Glutamatergic neuron (in vitro differentiated cells): ENCODE measurements around the gene EIF3K. TPM values are rescaled to one million over a fixed set of nuclear protein-coding genes. Genes with fewer than 3 reads are reported as not detected.

Experiments used
- DNase-seq: peaks from one replicate; pipeline ENCODE4 v3.0.0; 2022
- H3K27ac Mint-ChIP-seq: one replicate; pipeline ENCODE4 v1.8.0; 2020; ENCODE audit warnings: mild to moderate bottlenecking, mixed read lengths, inconsistent platforms; ENCODE audit not compliant: unreplicated experiment
- H3K27me3 Mint-ChIP-seq: one replicate; pipeline ENCODE4 v1.8.0; 2020; ENCODE audit warnings: mild to moderate bottlenecking, moderate library complexity, mixed read lengths, inconsistent platforms; ENCODE audit not compliant: unreplicated experiment
- H3K36me3 Mint-ChIP-seq: one replicate; pipeline ENCODE4 v1.8.0; 2020; ENCODE audit warnings: mild to moderate bottlenecking, mixed read lengths, inconsistent platforms; ENCODE audit not compliant: unreplicated experiment
- H3K4me1 Mint-ChIP-seq: one replicate; pipeline ENCODE4 v1.8.0; 2020; ENCODE audit warnings: mild to moderate bottlenecking, low read depth, mixed read lengths, inconsistent platforms; ENCODE audit not compliant: unreplicated experiment
- H3K4me3 Mint-ChIP-seq: one replicate; pipeline ENCODE4 v1.8.0; 2020; ENCODE audit warnings: mild to moderate bottlenecking, mixed read lengths, inconsistent platforms; ENCODE audit not compliant: unreplicated experiment
- H3K9me3 Mint-ChIP-seq: one replicate; pipeline ENCODE4 v1.8.0; 2020; ENCODE audit warnings: mild to moderate bottlenecking, moderate library complexity, mixed read lengths, inconsistent platforms; ENCODE audit not compliant: unreplicated experiment
- CTCF ChIP-seq: fragments of 200-600 bp; sonication (generic); IDR thresholded peaks from one replicate; pipeline ENCODE4 v1.5.0; 2021; ENCODE audit not compliant: partially characterized antibody, unreplicated experiment
- total RNA-seq: library from RNA; stranded (reverse); fragmentation: NEBNext Ultra II Directional; extraction: Animal tissue kit (Norgen Biotek cat#: 25700); gene quantifications from one replicate; pipeline ENCODE4 v1.2.1, GENCODE V29; 2021; ENCODE audit not compliant: unreplicated experiment

Gene EIF3K
- total RNA-seq, 1 donor from 2014 or later = 247 TPM

- Mint-ChIP-seq H3K4me3 (no peak overlapping the region), H3K27ac (peak overlapping the region; percentile 16), H3K4me1 (peaks cover 64% of the 10 kb centered on the region), H3K36me3 (no peaks in the 10 kb centered on the region), H3K9me3 (peaks cover 15% of the 10 kb centered on the region), H3K27me3 (peaks cover 14% of the 10 kb centered on the region)
- no peak for DNase-seq
- TF ChIP-seq CTCF = no peak
Observed at GRCh38 chr19:38670921-38671398, 52.0 kb downstream of the EIF3K start.

GRCh38 chr19:38671654-38672053 is 52.7 kb downstream of the EIF3K start:
- H3K36me3 Mint-ChIP-seq = no peaks in the 10 kb centered on the region
- H3K4me1 Mint-ChIP-seq = peaks cover 61% of the 10 kb centered on the region
- peaks cover 15% of the 10 kb centered on the region for H3K9me3 Mint-ChIP-seq
- H3K4me3 Mint-ChIP-seq = no peak overlapping the region
- no peak for DNase-seq
- H3K27ac Mint-ChIP-seq = peak overlapping the region; percentile 74
- peaks cover 12% of the 10 kb centered on the region for H3K27me3 Mint-ChIP-seq
- TF ChIP-seq CTCF = no peak

GRCh38 chr19:38673030-38673429 is 54.0 kb downstream of the EIF3K start:
- DNase-seq = no peak
- Mint-ChIP-seq H3K9me3 (peaks cover 11% of the 10 kb centered on the region), H3K36me3 (no peaks in the 10 kb centered on the region), H3K4me1 (peaks cover 55% of the 10 kb centered on the region), H3K4me3 (no peak overlapping the region), H3K27me3 (peaks cover 9% of the 10 kb centered on the region), H3K27ac (no peak overlapping the region)
- no peak for TF ChIP-seq CTCF

DNA sequence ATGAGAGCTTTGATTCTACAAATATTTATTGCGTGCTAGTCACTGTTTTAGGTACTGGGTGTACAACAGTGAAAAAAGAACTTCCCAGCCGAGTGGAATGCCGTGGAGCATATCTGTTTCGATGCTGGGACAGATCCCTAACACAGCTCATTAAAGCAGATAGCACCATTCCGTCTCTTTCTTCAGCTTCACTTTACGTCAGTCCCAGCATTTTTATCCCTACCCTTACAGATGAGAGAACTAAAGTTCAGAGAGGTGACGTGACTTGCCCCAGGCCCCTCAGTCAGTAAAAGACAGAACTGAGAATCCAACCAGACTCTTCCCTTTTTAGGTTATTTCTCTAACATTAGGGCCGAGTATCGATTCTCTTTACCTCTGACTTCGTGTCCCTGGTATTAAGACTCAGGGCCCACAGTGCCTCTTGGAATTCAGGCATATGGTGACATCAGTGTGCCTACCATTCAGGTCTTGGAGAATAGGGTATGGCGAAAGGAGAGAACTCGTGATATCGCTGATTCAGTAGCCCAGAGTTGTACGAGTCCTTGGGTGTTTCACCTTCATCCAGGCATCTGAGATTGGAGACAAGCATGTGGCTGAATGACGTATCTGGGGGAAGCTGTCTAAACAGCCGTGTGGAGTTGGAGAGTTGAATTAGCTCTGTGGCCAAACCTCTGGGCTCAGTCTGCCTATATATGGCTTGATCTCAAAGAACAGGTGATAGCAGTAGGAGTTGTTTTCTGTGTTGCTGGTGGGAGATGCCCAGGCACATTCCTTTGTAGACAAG is 55.6 kb downstream of the EIF3K start:
- H3K4me1 Mint-ChIP-seq = peaks cover 61% of the 10 kb centered on the region
- peak overlapping the region; percentile 47 for H3K4me3 Mint-ChIP-seq
- TF ChIP-seq CTCF = no peak
- H3K27ac Mint-ChIP-seq = peak overlapping the region; percentile 81
- no peak for DNase-seq
- peaks cover 9% of the 10 kb centered on the region for H3K27me3 Mint-ChIP-seq
- H3K36me3 Mint-ChIP-seq = no peaks in the 10 kb centered on the region
- H3K9me3 Mint-ChIP-seq = peaks cover 8% of the 10 kb centered on the region

GRCh38 chr19:38675611-38676010 is 56.6 kb downstream of the EIF3K start:
- H3K4me3 Mint-ChIP-seq = no peak overlapping the region
- H3K27ac Mint-ChIP-seq = no peak overlapping the region
- peaks cover 58% of the 10 kb centered on the region for H3K4me1 Mint-ChIP-seq
- peaks cover 9% of the 10 kb centered on the region for H3K9me3 Mint-ChIP-seq
- TF ChIP-seq CTCF = no peak
- no peak for DNase-seq
- H3K36me3 Mint-ChIP-seq = no peaks in the 10 kb centered on the region
- H3K27me3 Mint-ChIP-seq = peaks cover 12% of the 10 kb centered on the region
